K562 (cell line): Measurements from ENCODE around the gene ACSBG1. TPM values are rescaled to one million over a fixed set of nuclear protein-coding genes. Genes with fewer than 3 reads are reported as not detected.

ENCODE experiments used
- ATAC-seq: fragments of 200-7000 bp; cut with Tn5 transposase; 3 replicates; pipeline ENCODE4 v1.9.1; 2020; ENCODE audit warnings: moderate library complexity
- BruUV-seq: library from RNA; stranded (reverse); fragments of 400-500 nt; replicated peaks from 2 replicates; lab custom pipeline; 2021; lab: Mats Ljungman, UMichigan
- CTCF ChIA-PET: fragments of 300-600 bp; formaldehyde crosslinking; extraction: SDS; loops from one replicate; lab custom pipeline; 2021; ENCODE audit warnings: low intra/inter-chr PET ratio; lab: Yijun Ruan, JAX
- POLR2A ChIA-PET: fragments of 300-600, 350-650 bp; sonication (Branson Sonifier 250); formaldehyde crosslinking; extraction: SDS; loops from one replicate; lab custom pipeline; 2021; ENCODE audit warnings: antibody characterized with exemption, inconsistent platforms; lab: Yijun Ruan, JAX
- DNase-seq, 4 experiments: peaks; one replicate each; pipeline versions ENCODE4 v3.0.0 to v3.0.0-alpha.2; 2011 to 2018; ENCODE audit warnings: low spot score in 3 of 4, mixed read lengths in 3 of 4; ENCODE audit errors: extremely low read depth in 1 of 4
- FAIRE-seq: peaks from 2 replicates; lab custom pipeline; 2011; peaks lifted over from hg19 to GRCh38; lab: Jason Lieb, UNC
- H2AFZ ChIP-seq: 2 replicates; pipeline ENCODE4 v1.6.0; 2011; ENCODE audit warnings: low read depth, low read length, control low read depth, inconsistent platforms
- H3K27ac ChIP-seq: fragments of 200-600 bp; 3 replicates; pipeline ENCODE4 v1.8.0; 2011; ENCODE audit warnings: low read depth, mild to moderate bottlenecking, control low read depth, inconsistent platforms, low read length, moderate library complexity, mixed read lengths; ENCODE audit errors: extremely low read depth
- H3K27me3 ChIP-seq, 2 experiments: fragments of 300-600 bp in 1 of 2; 2 replicates in 1 of 2; 3 replicates in 1 of 2; pipeline versions ENCODE4 v1.6.0 to v1.8.0; 2011; ENCODE audit warnings: inconsistent platforms in 2 of 2, low read length in 2 of 2, mild to moderate bottlenecking in 1 of 2, mixed read lengths in 1 of 2, moderate library complexity in 1 of 2; ENCODE audit not compliant: control insufficient read depth in 2 of 2, insufficient read depth in 2 of 2
- H3K36me3 ChIP-seq: fragments of 300-600 bp; 3 replicates; pipeline ENCODE4 v1.8.0; 2011; ENCODE audit warnings: mild to moderate bottlenecking, low read length, inconsistent platforms; ENCODE audit not compliant: control insufficient read depth, insufficient read depth
- H3K4me1 ChIP-seq, 2 experiments: fragments of 200-600 bp in 1 of 2; replicated peaks in 1 of 2; 2 replicates in 1 of 2; 3 replicates in 1 of 2; pipeline versions ENCODE4 v1.5.1 to v1.8.0; 2011; ENCODE audit warnings: inconsistent platforms in 2 of 2, low read length in 2 of 2, mild to moderate bottlenecking in 1 of 2, mixed read lengths in 1 of 2, moderate library complexity in 1 of 2; ENCODE audit not compliant: control insufficient read depth in 2 of 2, insufficient read depth in 2 of 2
- H3K4me2 ChIP-seq: 2 replicates; pipeline ENCODE4 v1.6.1; 2011; ENCODE audit warnings: low read length, control low read depth, inconsistent platforms, mixed read lengths; ENCODE audit not compliant: insufficient read depth
- H3K4me3 ChIP-seq: fragments of 200-600 bp; sonication (generic), shearing (Covaris generic); 2 replicates; pipeline ENCODE4 v1.5.1; 2016; ENCODE audit warnings: control low read depth, inconsistent platforms
- H3K79me2 ChIP-seq: fragments of 200-600 bp; 3 replicates; pipeline ENCODE4 v1.8.0; 2011; ENCODE audit warnings: low read length, inconsistent platforms; ENCODE audit not compliant: control insufficient read depth, insufficient read depth
- H3K9ac ChIP-seq, 2 experiments: 2 replicates each; pipeline versions ENCODE4 v1.6.0 to v1.6.1; 2011; ENCODE audit warnings: low read depth in 2 of 2, low read length in 2 of 2, control low read depth in 1 of 2, inconsistent platforms in 1 of 2, mild to moderate bottlenecking in 1 of 2, mixed read lengths in 1 of 2; ENCODE audit not compliant: insufficient read depth in 1 of 2
- H3K9me1 ChIP-seq: one replicate; pipeline ENCODE4 v1.6.0; 2011; ENCODE audit warnings: inconsistent platforms, mild to moderate bottlenecking, low read length, moderate library complexity; ENCODE audit not compliant: control insufficient read depth, insufficient read depth
- H3K9me3 ChIP-seq: replicated peaks from 2 replicates; pipeline ENCODE4 v1.5.1; 2011; ENCODE audit warnings: low read depth, low read length, inconsistent platforms; ENCODE audit not compliant: control insufficient read depth, insufficient read depth
- H4K20me1 ChIP-seq: replicated peaks from 2 replicates; pipeline ENCODE4 v1.6.1; 2011; ENCODE audit warnings: low read length, inconsistent platforms, mixed read lengths; ENCODE audit not compliant: control insufficient read depth, insufficient read depth
- MCM3 ChIP-seq: fragments of 450-650 bp; IDR thresholded peaks from 2 replicates; pipeline ENCODE4 v1.6.1; 2016
- TBL1XR1 ChIP-seq, 2 experiments: IDR thresholded peaks; 2 replicates each; pipeline ENCODE4 v1.6.1; 2012; ENCODE audit warnings: improper control_type of control experiment in 2 of 2, low read length in 2 of 2, mild to moderate bottlenecking in 1 of 2
- ZNF280A ChIP-seq: fragments of 450-650 bp; IDR thresholded peaks from 2 replicates; pipeline ENCODE4 v1.6.1; 2018; ENCODE audit warnings: mild to moderate bottlenecking, low read depth; ENCODE audit not compliant: partially characterized antibody
- ZNF551 ChIP-seq: fragments of 250-450 bp; sonication (Bioruptor Pico); IDR thresholded peaks from 2 replicates; pipeline ENCODE4 v1.5.0; 2021; ENCODE audit warnings: mild to moderate bottlenecking, moderate library complexity
- WGBS: fragments of 100-300 bp; shearing (Covaris generic); methylation state at CpG from one replicate; pipeline ENCODE4 v1.1.6; 2016; ENCODE audit warnings: low coverage, mixed read lengths; ENCODE audit not compliant: insufficient coverage; ENCODE audit errors: missing lambda C conversion rate; 5-methylcytosine and 5-hydroxymethylcytosine counted together
- in situ Hi-C: fragments of 300-500 bp; cut with MboI; formaldehyde crosslinking; loops from 4 replicates; pipeline ENCODE4 v1.15.0; 2018; ENCODE audit warnings: inconsistent platforms, mixed read lengths
- intact Hi-C: fragments of 100-400 bp; cut with micrococcal nuclease; formaldehyde crosslinking; loops from 2 replicates; pipeline ENCODE4 v1.14.2; 2022
- polyA plus RNA-seq, 8 experiments: library from polyadenylated mRNA; depleted of rRNA in 4 of 8; stranded (reverse) in 5 of 8; unstranded in 3 of 8; fragments of >200 nt; fragmentation: Nextera tagmentation in 2 of 8; fragmentation: Illumina TruSeq in 1 of 8; extraction: Ambion mirVana in 2 of 8; extraction: Trizol in 1 of 8; gene quantifications; 2 replicates each; pipeline versions ENCODE4 v1.2.1 to v1.2.3, GENCODE V29; 2011 to 2014; ENCODE audit warnings: inconsistent platforms in 1 of 8, missing spikeins in 1 of 8
- total RNA-seq, 7 experiments: library from RNA; depleted of rRNA in 6 of 7; stranded (reverse); fragments of >200 nt in 6 of 7; fragmentation: Illumina TruSeq in 2 of 7; extraction: Trizol in 2 of 7; gene quantifications; 2 replicates each; pipeline versions ENCODE4 v1.2.1 to v1.2.3, GENCODE V29; 2011 to 2021; ENCODE audit warnings: low replicate concordance in 1 of 7

ACSBG1 gene
- total and polyA plus RNA-seq, 9 of the 15 experiments (the other 6 are each of a cell fraction or from before 2014, with no cell fraction given): 0.36 to 6.4 (median 2.5) TPM

GRCh38 chr15:78127882-78128281 is 106.5 kb downstream of the ACSBG1 start:
- 34% methylated on average over 2 of the region's 2 CpGs for WGBS
- no peak for ATAC-seq
- FAIRE-seq: no peak

More at GRCh38 chr15:78127882-78128281, 106.5 kb downstream of the ACSBG1 start:
- H3K4me3 ChIP-seq: no peak overlapping the region
- H2AFZ ChIP-seq: no peak overlapping the region
- no TSS peak for BruUV-seq
- H3K4me2 ChIP-seq: no peak overlapping the region
- no peak for DNase-seq
- peaks cover 25 to 31% of the 10 kb centered on the region in 2 experiments for H3K4me1 ChIP-seq
- intact Hi-C loops (no loop called here), in situ Hi-C loops (no loop called here)
- POLR2A ChIA-PET: interaction anchor here (0.7 to 1.4 kb wide), 3 partner anchors 10 to 26 kb away, joined by 4 to 6 read pairs (median 4); no protein-coding TSS in a partner anchor
- H3K9me1 ChIP-seq: peaks cover 4% of the 10 kb centered on the region
- H3K27ac ChIP-seq: no peak overlapping the region
- H3K36me3 ChIP-seq: no peaks in the 10 kb centered on the region
- CTCF ChIA-PET: no interaction called here
- H4K20me1 ChIP-seq: peaks cover 9% of the 10 kb centered on the region; the same call in 1 of the 2 replicates
- H3K9me3 ChIP-seq: no peaks in the 10 kb centered on the region
- H3K27me3 ChIP-seq: no peaks in the 10 kb centered on the region
- TF ChIP-seq TBL1XR1 (IDR thresholded peaks at IDR 0.05; ENCODE audit: low read length in 2 of 2) (no peak), MCM3 (no peak), ZNF280A (no peak), ZNF551 (no peak)
- H3K9ac ChIP-seq: no peak overlapping the region
- peaks cover 9% of the 10 kb centered on the region; the same call in 2 of the 3 replicates for H3K79me2 ChIP-seq
